Measurements from ENCODE around the gene KCNH8.

The KCNH8 gene

GRCh38 chr3:19428729-19429128 lies 280.4 kb downstream of the KCNH8 start:
- no peak overlapping the region for H3K4me3 ChIP-seq (ENCODE audit: low read length)
- TF ChIP-seq, protein P1, sequence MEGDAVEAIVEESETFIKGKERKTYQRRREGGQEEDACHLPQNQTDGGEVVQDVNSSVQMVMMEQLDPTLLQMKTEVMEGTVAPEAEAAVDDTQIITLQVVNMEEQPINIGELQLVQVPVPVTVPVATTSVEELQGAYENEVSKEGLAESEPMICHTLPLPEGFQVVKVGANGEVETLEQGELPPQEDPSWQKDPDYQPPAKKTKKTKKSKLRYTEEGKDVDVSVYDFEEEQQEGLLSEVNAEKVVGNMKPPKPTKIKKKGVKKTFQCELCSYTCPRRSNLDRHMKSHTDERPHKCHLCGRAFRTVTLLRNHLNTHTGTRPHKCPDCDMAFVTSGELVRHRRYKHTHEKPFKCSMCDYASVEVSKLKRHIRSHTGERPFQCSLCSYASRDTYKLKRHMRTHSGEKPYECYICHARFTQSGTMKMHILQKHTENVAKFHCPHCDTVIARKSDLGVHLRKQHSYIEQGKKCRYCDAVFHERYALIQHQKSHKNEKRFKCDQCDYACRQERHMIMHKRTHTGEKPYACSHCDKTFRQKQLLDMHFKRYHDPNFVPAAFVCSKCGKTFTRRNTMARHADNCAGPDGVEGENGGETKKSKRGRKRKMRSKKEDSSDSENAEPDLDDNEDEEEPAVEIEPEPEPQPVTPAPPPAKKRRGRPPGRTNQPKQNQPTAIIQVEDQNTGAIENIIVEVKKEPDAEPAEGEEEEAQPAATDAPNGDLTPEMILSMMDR (conservative IDR thresholded peaks at IDR 0.05; ENCODE audit: low read depth, low read length), result no peak
- DNase-seq (ENCODE audit: low read depth), result no peak

DNA sequence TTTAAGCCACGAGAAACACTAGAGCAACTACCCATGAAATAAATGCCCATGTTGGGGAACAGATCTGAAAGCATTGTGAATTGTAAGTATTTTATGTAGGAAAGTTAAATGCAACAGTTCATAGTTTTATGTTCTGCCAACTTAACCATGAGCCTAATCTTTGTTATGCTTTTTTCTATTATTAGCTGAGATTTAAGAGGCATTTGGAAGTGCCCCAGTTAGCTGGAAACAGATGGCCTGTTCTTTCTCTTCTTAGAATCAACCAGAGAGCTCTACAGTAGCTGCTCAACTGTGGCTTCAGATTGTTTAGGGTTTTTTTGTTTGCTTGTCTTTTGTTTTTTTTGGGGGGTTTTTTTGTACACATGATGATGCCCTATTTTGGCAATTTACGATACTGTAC lies 284.4 kb downstream of the KCNH8 start:
- no peak overlapping the region for H3K4me3 ChIP-seq (ENCODE audit: low read length)
- no peak for DNase-seq (ENCODE audit: low read depth)
- TF ChIP-seq, protein P1 (conservative IDR thresholded peaks at IDR 0.05; ENCODE audit: low read depth, low read length), result no peak

GRCh38 chr3:19436746-19437145 lies 288.4 kb downstream of the KCNH8 start:
- no peak overlapping the region for H3K4me3 ChIP-seq (ENCODE audit: low read length)

GRCh38 chr3:19439944-19440343 lies 291.6 kb downstream of the KCNH8 start:
- no peak for DNase-seq (ENCODE audit: low read depth)
- no peak overlapping the region for H3K4me3 ChIP-seq (ENCODE audit: low read length)
- TF ChIP-seq, protein P1 (conservative IDR thresholded peaks at IDR 0.05; ENCODE audit: low read depth, low read length), result no peak

More at GRCh38 chr3:19436746-19437145, 288.4 kb downstream of the KCNH8 start:
- TF ChIP-seq, protein P1 (conservative IDR thresholded peaks at IDR 0.05; ENCODE audit: low read depth, low read length), result no peak
- no peak for DNase-seq (ENCODE audit: low read depth)

- no peak for DNase-seq (ENCODE audit: low read depth)
- no peak overlapping the region for H3K4me3 ChIP-seq (ENCODE audit: low read length)
- TF ChIP-seq, protein P1 (conservative IDR thresholded peaks at IDR 0.05; ENCODE audit: low read depth, low read length), result no peak
Measured at GRCh38 chr3:19446138-19446537, 297.8 kb downstream of the KCNH8 start.

DNA sequence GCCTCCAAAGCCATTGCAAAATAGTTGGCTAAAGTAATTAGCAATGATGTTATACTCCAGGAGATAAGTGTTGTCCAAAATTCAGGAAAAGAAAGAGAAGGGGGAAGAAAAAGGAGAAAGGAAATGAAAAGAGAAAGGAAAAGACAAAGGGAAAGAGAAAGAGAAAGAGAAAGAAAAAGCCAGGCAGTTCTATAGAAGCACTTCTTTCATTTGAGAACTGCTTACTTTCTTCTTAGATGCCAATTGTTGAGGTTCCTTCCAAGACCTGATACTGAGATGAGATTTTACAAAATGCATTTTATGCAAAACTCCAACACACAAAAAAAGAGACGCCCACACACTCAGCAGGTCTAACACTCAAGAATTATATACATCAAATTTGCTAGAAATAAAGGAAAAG lies 298.4 kb downstream of the KCNH8 start:
- TF ChIP-seq, protein P1 (conservative IDR thresholded peaks at IDR 0.05; ENCODE audit: low read depth, low read length), result no peak
- H3K4me3 ChIP-seq (ENCODE audit: low read length), result no peak overlapping the region
- no peak for DNase-seq (ENCODE audit: low read depth)

DNA sequence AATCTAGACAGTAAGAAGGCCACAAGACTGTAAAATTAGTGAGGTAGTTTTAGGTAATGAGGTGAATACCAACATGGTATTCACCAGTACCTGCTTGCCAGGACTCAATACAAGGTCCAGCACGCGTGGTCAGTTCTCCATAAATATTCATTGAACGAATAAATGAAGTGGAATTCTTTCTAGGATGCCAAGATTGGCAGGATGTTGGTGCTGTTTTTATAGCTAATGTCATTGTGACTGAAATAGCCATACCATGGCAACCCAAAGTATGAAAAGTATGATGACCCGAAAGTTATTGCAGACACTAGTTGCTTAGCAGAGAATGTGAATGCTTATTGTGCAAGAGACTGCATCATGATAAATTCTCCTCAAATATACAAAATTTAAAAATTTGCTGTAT lies 307.2 kb downstream of the KCNH8 start:
- no peak overlapping the region for H3K4me3 ChIP-seq (ENCODE audit: low read length)
- no peak for DNase-seq (ENCODE audit: low read depth)
- TF ChIP-seq, protein P1 (conservative IDR thresholded peaks at IDR 0.05; ENCODE audit: low read depth, low read length), result no peak

Measured in retinal pigment epithelial cell (primary cell).